ENCODE results near the gene ZNF771. TPM values are rescaled to one million over a fixed set of nuclear protein-coding genes. Genes with fewer than 3 reads are reported as not detected.
A peak's percentile ranks its signal among the peaks of the same experiment; 100 is the strongest.
"Not testable (repeated sequence)": the region's sequence is repeated elsewhere in the genome, so short reads cannot be mapped to it uniquely, and the experiment has no call there.

Gene ZNF771
- total RNA-seq, 1 donor from 2014 or later, result 21.4 TPM

GRCh38 chr16:30376461-30376902 is 30.9 kb upstream of the ZNF771 start:
- DNase-seq, result no peak

GRCh38 chr16:30377050-30377811 is 30.2 kb upstream of the ZNF771 start:
- no peak for DNase-seq

GRCh38 chr16:30377812-30378235 is 29.6 kb upstream of the ZNF771 start:
- DNase-seq, result peak; percentile 96

- peak; percentile 99 for DNase-seq
Measured at GRCh38 chr16:30378236-30379157, 28.9 kb upstream of the ZNF771 start.

- no peak for DNase-seq
Measured at GRCh38 chr16:30379158-30379783, 28.1 kb upstream of the ZNF771 start.

GRCh38 chr16:30380072-30380802 is 27.2 kb upstream of the ZNF771 start:
- no peak for DNase-seq

GRCh38 chr16:30380803-30381208 is 26.6 kb upstream of the ZNF771 start:
- DNase-seq, result no peak

- DNase-seq, result no peak
Measured at GRCh38 chr16:30381291-30382041, 25.9 kb upstream of the ZNF771 start.

GRCh38 chr16:30382111-30382881 is 25.1 kb upstream of the ZNF771 start, which contains the start of gene SEPTIN1:
Gene SEPTIN1, minus strand, starts transcription at chr16:30382561. Its CDS starts 19 bp downstream, at chr16:30382542.
- DNase-seq, result no peak

- no peak for DNase-seq
Measured at GRCh38 chr16:30383521-30383920, 23.9 kb upstream of the ZNF771 start.

GRCh38 chr16:30394592-30395154 is 12.7 kb upstream of the ZNF771 start:
- peak; percentile 48 for DNase-seq

- DNase-seq, result peak; percentile 95
Measured at GRCh38 chr16:30395155-30395991, 12.0 kb upstream of the ZNF771 start, which contains the start of gene ZNF48. Gene ZNF48, plus strand, starts transcription at chr16:30395420. Its CDS starts 375 bp downstream, at chr16:30395795.

- no peak for DNase-seq
Measured at GRCh38 chr16:30395992-30396585, 11.3 kb upstream of the ZNF771 start.

GRCh38 chr16:30396627-30397026 is 10.8 kb upstream of the ZNF771 start:
- DNase-seq, result not testable (repeated sequence)

GRCh38 chr16:30397056-30397455 is 10.3 kb upstream of the ZNF771 start:
- DNase-seq, result no peak

GRCh38 chr16:30397776-30398660 is 9.4 kb upstream of the ZNF771 start:
- DNase-seq, result no peak

- DNase-seq, result no peak
Measured at GRCh38 chr16:30398661-30399434, 8.6 kb upstream of the ZNF771 start.

Measured in dermis blood vessel endothelial cell (primary cell).